Measurements from ENCODE around the gene FZD7.

DNA sequence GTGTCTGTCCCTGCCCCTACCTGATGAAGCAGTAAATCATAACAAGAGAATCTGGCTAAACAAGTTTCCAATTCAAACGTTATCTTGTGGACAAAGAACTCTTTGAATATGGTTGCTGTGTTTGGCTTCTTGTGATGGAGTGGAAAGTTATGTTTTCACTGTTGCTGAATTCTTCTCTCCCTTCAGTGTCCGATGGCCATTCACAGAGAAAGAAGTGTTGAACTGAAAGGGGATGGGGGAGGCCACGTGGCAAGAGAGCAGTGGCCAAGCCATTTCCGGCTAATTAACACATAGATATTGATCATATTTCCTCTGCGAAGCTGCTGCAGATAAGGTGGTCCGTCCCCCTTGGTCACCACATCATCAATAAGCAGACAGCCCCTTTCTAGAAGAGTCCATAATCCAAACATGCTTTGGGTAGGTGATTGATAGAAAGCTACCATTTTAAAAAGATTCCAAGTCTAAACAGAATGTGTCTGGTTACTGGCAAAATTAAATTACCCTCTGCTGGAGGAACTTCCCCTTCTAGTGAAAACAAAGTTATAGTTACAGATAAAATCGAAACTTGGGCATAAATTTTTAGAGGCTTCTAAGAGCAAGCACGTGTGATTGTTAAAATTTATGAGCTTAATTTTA lies 36.9 kb upstream of the FZD7 start:
- TF ChIP-seq, protein P1, sequence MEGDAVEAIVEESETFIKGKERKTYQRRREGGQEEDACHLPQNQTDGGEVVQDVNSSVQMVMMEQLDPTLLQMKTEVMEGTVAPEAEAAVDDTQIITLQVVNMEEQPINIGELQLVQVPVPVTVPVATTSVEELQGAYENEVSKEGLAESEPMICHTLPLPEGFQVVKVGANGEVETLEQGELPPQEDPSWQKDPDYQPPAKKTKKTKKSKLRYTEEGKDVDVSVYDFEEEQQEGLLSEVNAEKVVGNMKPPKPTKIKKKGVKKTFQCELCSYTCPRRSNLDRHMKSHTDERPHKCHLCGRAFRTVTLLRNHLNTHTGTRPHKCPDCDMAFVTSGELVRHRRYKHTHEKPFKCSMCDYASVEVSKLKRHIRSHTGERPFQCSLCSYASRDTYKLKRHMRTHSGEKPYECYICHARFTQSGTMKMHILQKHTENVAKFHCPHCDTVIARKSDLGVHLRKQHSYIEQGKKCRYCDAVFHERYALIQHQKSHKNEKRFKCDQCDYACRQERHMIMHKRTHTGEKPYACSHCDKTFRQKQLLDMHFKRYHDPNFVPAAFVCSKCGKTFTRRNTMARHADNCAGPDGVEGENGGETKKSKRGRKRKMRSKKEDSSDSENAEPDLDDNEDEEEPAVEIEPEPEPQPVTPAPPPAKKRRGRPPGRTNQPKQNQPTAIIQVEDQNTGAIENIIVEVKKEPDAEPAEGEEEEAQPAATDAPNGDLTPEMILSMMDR (optimal IDR thresholded peaks at IDR 0.05 in 1 of 3, IDR thresholded peaks at IDR 0.05 in 1 of 3, conservative IDR thresholded peaks at IDR 0.05 in 1 of 3; ENCODE audit: extremely low read depth in 1 of 3, insufficient read depth in 2 of 3, low read length in 3 of 3), result no peak
- TF ChIP-seq EZH2 (IDR thresholded peaks at IDR 0.05; ENCODE audit: low read length), result no peak

Data from keratinocyte (primary cell).